Measurements from ENCODE around the gene MMP19. TPM values are rescaled to one million over a fixed set of nuclear protein-coding genes. Genes with fewer than 3 reads are reported as not detected.

The MMP19 gene
- total and polyA plus RNA-seq, 8 donors: 0.63 to 7.5 (median 3.0) TPM

DNA sequence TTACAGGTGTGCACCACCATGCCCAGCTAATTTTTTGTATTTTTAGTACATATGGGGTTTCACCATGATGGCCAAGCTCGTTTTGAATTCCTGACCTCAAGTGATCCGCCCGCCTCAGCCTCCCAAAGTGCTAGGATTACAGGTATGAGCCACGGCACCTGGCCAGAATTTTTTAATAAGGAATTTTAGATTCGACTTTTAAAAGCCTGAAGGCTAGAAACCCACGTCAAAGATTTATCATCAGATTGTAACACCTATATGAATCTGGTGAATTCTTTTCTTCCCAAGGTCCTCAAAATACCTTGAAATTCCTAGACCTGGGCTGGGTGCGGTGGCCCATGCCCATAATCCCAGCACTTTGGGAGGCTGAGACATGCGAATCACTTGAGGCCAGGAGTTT is 18.7 kb upstream of the MMP19 start:
- TF ChIP-seq, protein P1, sequence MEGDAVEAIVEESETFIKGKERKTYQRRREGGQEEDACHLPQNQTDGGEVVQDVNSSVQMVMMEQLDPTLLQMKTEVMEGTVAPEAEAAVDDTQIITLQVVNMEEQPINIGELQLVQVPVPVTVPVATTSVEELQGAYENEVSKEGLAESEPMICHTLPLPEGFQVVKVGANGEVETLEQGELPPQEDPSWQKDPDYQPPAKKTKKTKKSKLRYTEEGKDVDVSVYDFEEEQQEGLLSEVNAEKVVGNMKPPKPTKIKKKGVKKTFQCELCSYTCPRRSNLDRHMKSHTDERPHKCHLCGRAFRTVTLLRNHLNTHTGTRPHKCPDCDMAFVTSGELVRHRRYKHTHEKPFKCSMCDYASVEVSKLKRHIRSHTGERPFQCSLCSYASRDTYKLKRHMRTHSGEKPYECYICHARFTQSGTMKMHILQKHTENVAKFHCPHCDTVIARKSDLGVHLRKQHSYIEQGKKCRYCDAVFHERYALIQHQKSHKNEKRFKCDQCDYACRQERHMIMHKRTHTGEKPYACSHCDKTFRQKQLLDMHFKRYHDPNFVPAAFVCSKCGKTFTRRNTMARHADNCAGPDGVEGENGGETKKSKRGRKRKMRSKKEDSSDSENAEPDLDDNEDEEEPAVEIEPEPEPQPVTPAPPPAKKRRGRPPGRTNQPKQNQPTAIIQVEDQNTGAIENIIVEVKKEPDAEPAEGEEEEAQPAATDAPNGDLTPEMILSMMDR (IDR thresholded peaks at IDR 0.05): no peak
- Histone ChIP-seq H3K4me3 (no peak overlapping the region), H3K27ac (no peak overlapping the region), H3K9me3 (no peaks in the 10 kb centered on the region), H3K4me1 (no peaks in the 10 kb centered on the region), H3K27me3 (no peaks in the 10 kb centered on the region), H3K36me3 (no peaks in the 10 kb centered on the region)
- ATAC-seq (no peak), FAIRE-seq (no peak), DNase-seq (no peak)
- 92 to 94% methylated on average over 8 of the region's 8 CpGs for WGBS, 2 donors
- intact Hi-C loops (cut with DNase I): no loop called here

DNA sequence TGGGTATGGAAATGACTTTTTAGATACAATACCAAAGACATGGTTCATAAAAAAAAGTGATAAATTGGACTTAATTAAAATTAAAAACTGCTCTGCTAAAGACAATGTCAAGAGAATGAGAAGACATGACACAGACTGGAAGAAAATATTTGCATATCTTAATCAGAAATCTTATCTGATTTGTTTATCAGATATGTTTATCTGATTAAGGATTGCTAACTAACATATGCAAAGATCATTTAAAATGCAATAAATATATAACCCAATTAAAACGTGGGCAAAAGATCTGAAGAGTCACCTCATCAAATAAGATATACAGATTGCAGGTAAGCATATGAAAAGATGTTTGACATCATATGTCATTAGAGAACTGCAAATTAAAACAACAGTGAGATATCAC is 10.0 kb upstream of the MMP19 start:
- H3K4me3 ChIP-seq: no peak overlapping the region
- intact Hi-C loops (cut with DNase I): no loop called here
- ATAC-seq: no peak
- TF ChIP-seq, protein P1 (IDR thresholded peaks at IDR 0.05): no peak
- no peak for FAIRE-seq
- WGBS, 2 donors: 38 to 40% methylated on average over 1 of the region's 1 CpG
- no peaks in the 10 kb centered on the region for H3K27me3 ChIP-seq
- no peaks in the 10 kb centered on the region for H3K9me3 ChIP-seq
- H3K27ac ChIP-seq: no peak overlapping the region
- DNase-seq: no peak
- no peaks in the 10 kb centered on the region for H3K4me1 ChIP-seq
- H3K36me3 ChIP-seq: no peaks in the 10 kb centered on the region

DNA sequence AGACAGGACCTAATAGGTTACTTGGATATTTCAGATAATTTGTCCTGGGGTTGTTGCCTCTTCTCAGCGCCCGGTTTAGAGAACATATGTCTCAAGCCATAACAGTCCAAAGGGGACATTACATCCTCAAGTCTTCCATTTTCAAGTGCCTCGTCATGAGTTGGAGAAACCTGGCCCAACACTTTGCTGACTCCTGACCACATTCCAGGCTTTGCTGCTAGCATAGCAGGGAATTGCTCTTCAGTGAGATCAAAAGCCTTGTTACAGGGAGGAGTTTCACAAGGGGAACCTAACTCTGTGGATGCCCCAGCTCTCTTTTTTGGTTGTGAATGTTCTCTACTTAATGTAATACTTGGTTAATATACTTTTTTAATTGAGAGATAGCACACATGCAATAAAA is 8.2 kb upstream of the MMP19 start:
- TF ChIP-seq, protein P1 (IDR thresholded peaks at IDR 0.05): no peak
- DNase-seq: no peak
- ATAC-seq: no peak
- Histone ChIP-seq H3K27me3 (no peaks in the 10 kb centered on the region), H3K4me3 (no peak overlapping the region), H3K4me1 (no peaks in the 10 kb centered on the region), H3K27ac (no peak overlapping the region), H3K36me3 (no peaks in the 10 kb centered on the region), H3K9me3 (no peaks in the 10 kb centered on the region)
- 83 to 85% methylated on average over 3 of the region's 3 CpGs for WGBS, 2 donors
- intact Hi-C loops (cut with DNase I): no loop called here
- FAIRE-seq: no peak

DNA sequence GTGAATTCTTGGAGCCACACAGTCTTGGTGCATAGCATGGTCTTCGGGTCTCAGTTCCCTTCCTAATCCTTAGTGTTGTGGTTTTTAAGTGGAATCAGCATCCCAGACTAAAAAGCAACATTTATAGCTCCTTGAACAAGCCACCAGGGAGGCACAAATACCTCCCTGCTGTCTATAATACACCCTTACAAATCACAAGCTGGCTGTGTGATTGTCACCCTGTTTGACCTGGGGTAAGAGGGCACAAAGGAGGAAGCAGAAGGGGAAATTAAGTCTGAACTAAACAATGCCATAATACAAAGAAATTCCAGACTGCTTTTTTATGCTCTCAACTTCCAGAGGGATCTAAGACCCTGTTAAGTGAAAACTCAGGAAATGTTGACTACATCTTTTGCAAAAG is 7.7 kb upstream of the MMP19 start:
- Histone ChIP-seq H3K4me1 (no peaks in the 10 kb centered on the region), H3K27me3 (no peaks in the 10 kb centered on the region), H3K9me3 (no peaks in the 10 kb centered on the region), H3K4me3 (no peak overlapping the region), H3K27ac (no peak overlapping the region), H3K36me3 (no peaks in the 10 kb centered on the region)
- intact Hi-C loops (cut with DNase I): no loop called here
- no peak for ATAC-seq
- FAIRE-seq: no peak
- DNase-seq: no peak
- TF ChIP-seq, protein P1 (IDR thresholded peaks at IDR 0.05): no peak
- WGBS, 2 donors: 27 to 35% methylated on average over 1 of the region's 1 CpG

DNA sequence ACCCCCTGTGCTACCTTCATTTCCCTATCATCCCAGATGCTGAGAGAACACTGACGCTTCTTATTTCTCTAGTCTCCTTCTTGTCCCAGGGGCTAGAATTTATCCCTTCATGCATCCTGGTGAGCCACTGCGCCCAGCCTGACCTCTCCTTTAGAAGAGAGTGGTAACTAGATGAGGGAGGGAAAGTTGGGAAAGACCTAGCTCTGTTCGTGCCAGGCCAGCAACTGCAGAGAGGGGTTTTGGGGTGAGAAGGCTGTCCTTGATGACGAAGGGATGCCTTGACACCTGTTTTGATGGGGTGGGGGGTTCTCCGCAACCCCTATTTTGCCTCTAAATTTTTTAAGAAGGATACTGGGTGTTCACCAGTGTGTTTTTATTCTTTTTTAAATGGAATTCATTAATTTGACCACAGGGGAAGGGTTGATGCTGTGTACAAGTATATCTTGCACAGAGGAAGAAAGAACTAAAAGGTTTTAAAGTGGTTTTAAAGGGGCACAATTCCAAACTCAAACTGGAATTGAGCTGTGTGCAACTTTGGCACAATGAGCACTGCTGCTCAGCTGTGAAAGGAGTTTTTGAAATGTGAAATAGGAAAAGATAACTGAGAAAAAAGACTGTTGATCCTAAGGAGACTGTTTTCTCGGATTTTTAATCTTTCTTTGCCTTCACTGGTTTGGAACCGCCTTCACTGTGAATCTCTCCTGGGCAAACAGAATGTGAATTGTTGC is 7.0 kb upstream of the MMP19 start:
- WGBS, 2 donors: 68 to 78% methylated on average over 7 of the region's 7 CpGs
- intact Hi-C loops (cut with DNase I): no loop called here
- H3K36me3 ChIP-seq: no peaks in the 10 kb centered on the region
- H3K27ac ChIP-seq: no peak overlapping the region
- H3K4me3 ChIP-seq: no peak overlapping the region
- ATAC-seq (no peak), FAIRE-seq (no peak), DNase-seq (no peak)
- H3K9me3 ChIP-seq: no peaks in the 10 kb centered on the region
- TF ChIP-seq, protein P1 (IDR thresholded peaks at IDR 0.05): no peak
- H3K27me3 ChIP-seq: no peaks in the 10 kb centered on the region
- no peaks in the 10 kb centered on the region for H3K4me1 ChIP-seq

All from pancreas (tissue), 10 donors.